IPS DF 6.9 (cell line): Measurements from ENCODE around the gene TMEM200C.
A peak's percentile ranks its signal among the peaks of the same experiment; 100 is the strongest.

ENCODE experiments used
- DNase-seq: peaks from one replicate; pipeline ENCODE4 v3.0.0-alpha.2; 2013; ENCODE audit warnings: low read depth, low spot score
- H3K27ac ChIP-seq: one replicate; pipeline ENCODE4 v1.5.1; 2013; ENCODE audit warnings: low read length, control low read depth
- H3K27me3 ChIP-seq: 2 replicates; pipeline ENCODE4 v1.6.1; 2013; ENCODE audit warnings: mild to moderate bottlenecking, low read length; ENCODE audit not compliant: control insufficient read depth, insufficient read depth
- H3K36me3 ChIP-seq: 2 replicates; pipeline ENCODE4 v1.6.1; 2013; ENCODE audit warnings: low read length; ENCODE audit not compliant: control insufficient read depth, insufficient read depth
- H3K4me1 ChIP-seq: 2 replicates; pipeline ENCODE4 v1.6.1; 2013; ENCODE audit warnings: low read length; ENCODE audit not compliant: control insufficient read depth, insufficient read depth
- H3K4me3 ChIP-seq: 2 replicates; pipeline ENCODE4 v1.5.1; 2013; ENCODE audit warnings: mild to moderate bottlenecking, low read length
- H3K9me3 ChIP-seq: 2 replicates; pipeline ENCODE4 v1.6.1; 2013; ENCODE audit warnings: low read length, inconsistent platforms; ENCODE audit not compliant: control insufficient read depth, insufficient read depth
- WGBS: extraction: QIAGEN DNeasy Blood & Tissue Kit; methylation state at CpG from one replicate; pipeline ENCODE4 v1.1.7; 2013; ENCODE audit warnings: mixed read lengths, missing lambda C conversion rate; ENCODE audit not compliant: insufficient read length, insufficient coverage; 5-methylcytosine and 5-hydroxymethylcytosine counted together

The TMEM200C gene

GRCh38 chr18:5914951-5915350, 19.6 kb upstream of the TMEM200C start:
- H3K27me3 ChIP-seq = no peaks in the 10 kb centered on the region
- no peak for DNase-seq
- no peak overlapping the region for H3K4me3 ChIP-seq
- WGBS = no CpG with 5 or more reads among the region's 5 CpGs
- H3K9me3 ChIP-seq = no peaks in the 10 kb centered on the region
- peaks cover 2% of the 10 kb centered on the region; the same call in 1 of the 2 replicates for H3K4me1 ChIP-seq
- no peak overlapping the region for H3K27ac ChIP-seq
- no peaks in the 10 kb centered on the region for H3K36me3 ChIP-seq

GRCh38 chr18:5914016-5914415, 18.7 kb upstream of the TMEM200C start:
- Histone ChIP-seq H3K27ac (no peak overlapping the region), H3K9me3 (no peaks in the 10 kb centered on the region), H3K36me3 (no peaks in the 10 kb centered on the region), H3K4me3 (no peak overlapping the region), H3K4me1 (peaks cover 2% of the 10 kb centered on the region; the same call in 1 of the 2 replicates), H3K27me3 (no peaks in the 10 kb centered on the region)
- DNase-seq = no peak
- no CpG with 5 or more reads among the region's 1 CpG for WGBS

- Histone ChIP-seq H3K4me1 (peaks cover 2% of the 10 kb centered on the region; the same call in 1 of the 2 replicates), H3K4me3 (no peak overlapping the region), H3K9me3 (no peaks in the 10 kb centered on the region), H3K36me3 (no peaks in the 10 kb centered on the region), H3K27ac (no peak overlapping the region), H3K27me3 (no peaks in the 10 kb centered on the region)
- WGBS = no CpG with 5 or more reads among the region's 7 CpGs
- no peak for DNase-seq
Observed at GRCh38 chr18:5912566-5912965, 17.2 kb upstream of the TMEM200C start.

GRCh38 chr18:5909125-5909524, 13.8 kb upstream of the TMEM200C start:
- Histone ChIP-seq H3K4me1 (peaks cover 2% of the 10 kb centered on the region; the same call in 1 of the 2 replicates), H3K36me3 (no peaks in the 10 kb centered on the region), H3K9me3 (no peaks in the 10 kb centered on the region), H3K27ac (no peak overlapping the region), H3K4me3 (no peak overlapping the region), H3K27me3 (no peaks in the 10 kb centered on the region)
- WGBS = no CpG with 5 or more reads among the region's 2 CpGs
- no peak for DNase-seq

GRCh38 chr18:5903386-5903785, 8.1 kb upstream of the TMEM200C start:
- no peaks in the 10 kb centered on the region for H3K4me1 ChIP-seq
- no peaks in the 10 kb centered on the region for H3K27me3 ChIP-seq
- no peak overlapping the region for H3K27ac ChIP-seq
- no CpG with 5 or more reads among the region's 10 CpGs for WGBS
- no peak overlapping the region for H3K4me3 ChIP-seq
- H3K36me3 ChIP-seq = no peaks in the 10 kb centered on the region
- H3K9me3 ChIP-seq = no peaks in the 10 kb centered on the region; the same call in 1 of the 2 replicates
- DNase-seq = no peak

GRCh38 chr18:5900262-5900661, 4.9 kb upstream of the TMEM200C start:
- Histone ChIP-seq H3K4me3 (no peak overlapping the region), H3K36me3 (no peaks in the 10 kb centered on the region), H3K27me3 (no peaks in the 10 kb centered on the region), H3K9me3 (no peaks in the 10 kb centered on the region; the same call in 1 of the 2 replicates), H3K27ac (no peak overlapping the region), H3K4me1 (no peaks in the 10 kb centered on the region; the same call in 1 of the 2 replicates)
- no peak for DNase-seq
- 100% methylated on average over 2 of the region's 6 CpGs for WGBS

- WGBS = no CpG with 5 or more reads among the region's 3 CpGs
- Histone ChIP-seq H3K27ac (no peak overlapping the region), H3K4me1 (no peaks in the 10 kb centered on the region; the same call in 1 of the 2 replicates), H3K4me3 (no peak overlapping the region), H3K36me3 (no peaks in the 10 kb centered on the region), H3K9me3 (no peaks in the 10 kb centered on the region; the same call in 1 of the 2 replicates), H3K27me3 (no peaks in the 10 kb centered on the region)
- no peak for DNase-seq
Observed at GRCh38 chr18:5899835-5900234, 4.5 kb upstream of the TMEM200C start.

- H3K27me3 ChIP-seq = peaks cover 2% of the 10 kb centered on the region; the same call in 1 of the 2 replicates
- H3K4me3 ChIP-seq = peak overlapping the region; percentile 59
- H3K36me3 ChIP-seq = no peaks in the 10 kb centered on the region
- WGBS = no CpG with 5 or more reads among the region's 41 CpGs
- DNase-seq = no peak
- peaks cover 6% of the 10 kb centered on the region for H3K4me1 ChIP-seq
- H3K27ac ChIP-seq = no peak overlapping the region
- H3K9me3 ChIP-seq = no peaks in the 10 kb centered on the region
Observed at GRCh38 chr18:5895876-5896740, 786 bp upstream of the TMEM200C start.

GRCh38 chr18:5894611-5895298, 567 bp downstream of the TMEM200C start:
- Histone ChIP-seq H3K27ac (no peak overlapping the region), H3K36me3 (no peaks in the 10 kb centered on the region), H3K9me3 (no peaks in the 10 kb centered on the region), H3K27me3 (peaks cover 2% of the 10 kb centered on the region; the same call in 1 of the 2 replicates), H3K4me1 (peaks cover 6% of the 10 kb centered on the region), H3K4me3 (peak overlapping the region; percentile 59)
- no CpG with 5 or more reads among the region's 56 CpGs for WGBS
- DNase-seq = no peak

GRCh38 chr18:5893956-5894610, 1.2 kb downstream of the TMEM200C start:
- Histone ChIP-seq H3K27me3 (peaks cover 2% of the 10 kb centered on the region; the same call in 1 of the 2 replicates), H3K4me3 (peak overlapping the region; percentile 59; the same call in 1 of the 2 replicates), H3K36me3 (no peaks in the 10 kb centered on the region), H3K4me1 (peaks cover 6% of the 10 kb centered on the region), H3K9me3 (no peaks in the 10 kb centered on the region), H3K27ac (no peak overlapping the region)
- no peak for DNase-seq
- no CpG with 5 or more reads among the region's 13 CpGs for WGBS
